ENCODE data around the gene FUT3.
"Not testable (repeated sequence)": the region's sequence is repeated elsewhere in the genome, so short reads cannot be mapped to it uniquely, and the experiment has no call there.

Gene FUT3

GRCh38 chr19:5844456-5845433, 6.5 kb downstream of the FUT3 start:
- no peaks in the 10 kb centered on the region for H3K27me3 Mint-ChIP-seq (ENCODE audit: low read depth)
- H3K9me3 Mint-ChIP-seq = no peaks in the 10 kb centered on the region

GRCh38 chr19:5843295-5843927, 7.8 kb downstream of the FUT3 start:
- no peak overlapping the region for H3K4me3 Mint-ChIP-seq
- H3K4me1 Mint-ChIP-seq (ENCODE audit: low read depth) = no peaks in the 10 kb centered on the region
- no peaks in the 10 kb centered on the region for H3K27me3 Mint-ChIP-seq (ENCODE audit: low read depth)
- H3K27ac Mint-ChIP-seq = no peak overlapping the region
- no peaks in the 10 kb centered on the region for H3K9me3 Mint-ChIP-seq
- no peaks in the 10 kb centered on the region for H3K36me3 Mint-ChIP-seq (ENCODE audit: low read depth)

More at GRCh38 chr19:5844456-5845433, 6.5 kb downstream of the FUT3 start:
- Mint-ChIP-seq H3K4me1 (ENCODE audit: low read depth) (no peaks in the 10 kb centered on the region), H3K27ac (no peak overlapping the region), H3K36me3 (ENCODE audit: low read depth) (no peaks in the 10 kb centered on the region), H3K4me3 (no peak overlapping the region)

GRCh38 chr19:5841735-5842111, 9.5 kb downstream of the FUT3 start:
- H3K4me1 Mint-ChIP-seq (ENCODE audit: low read depth); H3K27me3 Mint-ChIP-seq (ENCODE audit: low read depth); H3K36me3 Mint-ChIP-seq (ENCODE audit: low read depth); H3K9me3 Mint-ChIP-seq; H3K4me3 Mint-ChIP-seq; H3K27ac Mint-ChIP-seq: not testable (repeated sequence)

GRCh38 chr19:5839065-5840017, 11.9 kb downstream of the FUT3 start, which contains the start of gene FUT6:
Gene FUT6 (minus strand): TSS chr19:5839702. CDS start chr19:5832567, 7,135 bp downstream.
- Mint-ChIP-seq H3K4me3 (no peak within 1 kb of the TSS), H3K36me3 (ENCODE audit: low read depth) (no peaks in the 10 kb centered on the region), H3K4me1 (ENCODE audit: low read depth) (peaks cover 3% of the 10 kb centered on the region), H3K27ac (no peak within 1 kb of the TSS), H3K27me3 (ENCODE audit: low read depth) (peaks cover 8% of the 10 kb centered on the region), H3K9me3 (no peaks in the 10 kb centered on the region)

- peaks cover 8% of the 10 kb centered on the region for H3K27me3 Mint-ChIP-seq (ENCODE audit: low read depth)
- peaks cover 3% of the 10 kb centered on the region for H3K4me1 Mint-ChIP-seq (ENCODE audit: low read depth)
- no peak overlapping the region for H3K4me3 Mint-ChIP-seq
- H3K36me3 Mint-ChIP-seq (ENCODE audit: low read depth) = no peaks in the 10 kb centered on the region
- H3K9me3 Mint-ChIP-seq = no peaks in the 10 kb centered on the region
- H3K27ac Mint-ChIP-seq = no peak overlapping the region
These were observed 12.7 kb downstream of the FUT3 start for GRCh38 chr19:5838353-5839064.

- no peaks in the 10 kb centered on the region for H3K36me3 Mint-ChIP-seq (ENCODE audit: low read depth)
- H3K27me3 Mint-ChIP-seq (ENCODE audit: low read depth) = peaks cover 8% of the 10 kb centered on the region
- H3K4me1 Mint-ChIP-seq (ENCODE audit: low read depth) = peaks cover 3% of the 10 kb centered on the region
- no peak overlapping the region for H3K4me3 Mint-ChIP-seq
- no peaks in the 10 kb centered on the region for H3K9me3 Mint-ChIP-seq
- no peak overlapping the region for H3K27ac Mint-ChIP-seq
These were observed 13.4 kb downstream of the FUT3 start for GRCh38 chr19:5837761-5838352.

- peaks cover 4% of the 10 kb centered on the region for H3K27me3 Mint-ChIP-seq (ENCODE audit: low read depth)
- no peak overlapping the region for H3K4me3 Mint-ChIP-seq
- H3K36me3 Mint-ChIP-seq (ENCODE audit: low read depth) = no peaks in the 10 kb centered on the region
- peaks cover 3% of the 10 kb centered on the region for H3K4me1 Mint-ChIP-seq (ENCODE audit: low read depth)
- no peaks in the 10 kb centered on the region for H3K9me3 Mint-ChIP-seq
- no peak overlapping the region for H3K27ac Mint-ChIP-seq
These were observed 18.6 kb downstream of the FUT3 start for GRCh38 chr19:5832527-5833216.

- no peak overlapping the region for H3K4me3 Mint-ChIP-seq
- H3K36me3 Mint-ChIP-seq (ENCODE audit: low read depth) = no peaks in the 10 kb centered on the region
- H3K27me3 Mint-ChIP-seq (ENCODE audit: low read depth) = peaks cover 3% of the 10 kb centered on the region
- no peaks in the 10 kb centered on the region for H3K9me3 Mint-ChIP-seq
- no peak overlapping the region for H3K27ac Mint-ChIP-seq
- peaks cover 6% of the 10 kb centered on the region for H3K4me1 Mint-ChIP-seq (ENCODE audit: low read depth)
These were observed 19.2 kb downstream of the FUT3 start for GRCh38 chr19:5832061-5832460.

GRCh38 chr19:5831159-5831558, 20.1 kb downstream of the FUT3 start:
- Mint-ChIP-seq H3K27me3 (ENCODE audit: low read depth) (peaks cover 3% of the 10 kb centered on the region), H3K9me3 (no peaks in the 10 kb centered on the region), H3K27ac (no peak overlapping the region), H3K36me3 (ENCODE audit: low read depth) (no peaks in the 10 kb centered on the region), H3K4me3 (no peak overlapping the region), H3K4me1 (ENCODE audit: low read depth) (peaks cover 6% of the 10 kb centered on the region)

GRCh38 chr19:5829567-5830310, 21.5 kb downstream of the FUT3 start:
- no peaks in the 10 kb centered on the region for H3K36me3 Mint-ChIP-seq (ENCODE audit: low read depth)
- peaks cover 6% of the 10 kb centered on the region for H3K4me1 Mint-ChIP-seq (ENCODE audit: low read depth)
- H3K27me3 Mint-ChIP-seq (ENCODE audit: low read depth) = peaks cover 3% of the 10 kb centered on the region
- H3K27ac Mint-ChIP-seq = no peak overlapping the region
- peak overlapping the region; percentile 69 for H3K4me3 Mint-ChIP-seq
- H3K9me3 Mint-ChIP-seq = no peaks in the 10 kb centered on the region

GRCh38 chr19:5828661-5829566, 22.3 kb downstream of the FUT3 start:
- peak overlapping the region; percentile 98 for H3K4me3 Mint-ChIP-seq
- no peaks in the 10 kb centered on the region for H3K9me3 Mint-ChIP-seq
- peaks cover 3% of the 10 kb centered on the region for H3K27me3 Mint-ChIP-seq (ENCODE audit: low read depth)
- peak overlapping the region; percentile 99 for H3K27ac Mint-ChIP-seq
- H3K4me1 Mint-ChIP-seq (ENCODE audit: low read depth) = peaks cover 6% of the 10 kb centered on the region
- H3K36me3 Mint-ChIP-seq (ENCODE audit: low read depth) = no peaks in the 10 kb centered on the region
